ENCODE results near the gene FUZ. TPM values are rescaled to one million over a fixed set of nuclear protein-coding genes. Genes with fewer than 3 reads are reported as not detected.

Gene FUZ
- total and polyA plus RNA-seq, 2 experiments from 2014 or later = 19.5 to 20.4 TPM

DNA sequence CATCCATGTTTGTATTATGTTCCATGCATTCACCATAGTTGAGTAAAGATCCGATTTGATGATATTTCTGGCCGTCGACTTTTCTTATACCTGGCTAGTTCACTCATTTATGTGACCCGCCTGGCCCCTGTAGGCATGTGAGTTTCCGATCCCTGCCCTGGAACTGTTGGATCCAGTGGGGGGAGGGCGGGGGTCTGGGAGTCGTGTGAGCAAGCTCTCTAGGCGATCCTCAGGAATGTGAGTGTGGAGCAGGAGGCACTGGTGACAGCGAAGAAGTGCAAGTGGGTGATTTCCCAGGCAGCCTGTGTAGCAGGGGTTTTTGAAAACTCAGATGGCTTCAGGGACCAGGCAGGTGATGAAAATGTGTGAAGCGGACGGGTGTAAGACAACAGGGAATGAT is 27.2 kb upstream of the FUZ start:
- Histone ChIP-seq H2AFZ (no peak overlapping the region), H3K79me2 (no peaks in the 10 kb centered on the region), H3K9me3 (ENCODE audit: low read depth) (no peaks in the 10 kb centered on the region), H4K20me1 (ENCODE audit: insufficient read depth, poor library complexity, severe bottlenecking) (no peaks in the 10 kb centered on the region), H3K36me3 (replicated peaks; ENCODE audit: insufficient read depth, low read depth) (no peaks in the 10 kb centered on the region), H3K27ac (no peak overlapping the region), H3K4me2 (no peak overlapping the region), H3K9me2 (replicated peaks; ENCODE audit: insufficient read depth) (no peaks in the 10 kb centered on the region), H3K27me3 (no peaks in the 10 kb centered on the region), H3K4me3 (no peak overlapping the region), H3K4me1 (ENCODE audit: insufficient read depth) (no peaks in the 10 kb centered on the region)
- WGBS (ENCODE audit: low lambda C conversion rate, missing lambda C conversion rate) = 76% methylated on average over 11 of the region's 11 CpGs
- TF ChIP-seq, protein P1, sequence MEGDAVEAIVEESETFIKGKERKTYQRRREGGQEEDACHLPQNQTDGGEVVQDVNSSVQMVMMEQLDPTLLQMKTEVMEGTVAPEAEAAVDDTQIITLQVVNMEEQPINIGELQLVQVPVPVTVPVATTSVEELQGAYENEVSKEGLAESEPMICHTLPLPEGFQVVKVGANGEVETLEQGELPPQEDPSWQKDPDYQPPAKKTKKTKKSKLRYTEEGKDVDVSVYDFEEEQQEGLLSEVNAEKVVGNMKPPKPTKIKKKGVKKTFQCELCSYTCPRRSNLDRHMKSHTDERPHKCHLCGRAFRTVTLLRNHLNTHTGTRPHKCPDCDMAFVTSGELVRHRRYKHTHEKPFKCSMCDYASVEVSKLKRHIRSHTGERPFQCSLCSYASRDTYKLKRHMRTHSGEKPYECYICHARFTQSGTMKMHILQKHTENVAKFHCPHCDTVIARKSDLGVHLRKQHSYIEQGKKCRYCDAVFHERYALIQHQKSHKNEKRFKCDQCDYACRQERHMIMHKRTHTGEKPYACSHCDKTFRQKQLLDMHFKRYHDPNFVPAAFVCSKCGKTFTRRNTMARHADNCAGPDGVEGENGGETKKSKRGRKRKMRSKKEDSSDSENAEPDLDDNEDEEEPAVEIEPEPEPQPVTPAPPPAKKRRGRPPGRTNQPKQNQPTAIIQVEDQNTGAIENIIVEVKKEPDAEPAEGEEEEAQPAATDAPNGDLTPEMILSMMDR (IDR thresholded peaks at IDR 0.05; ENCODE audit: poor library complexity) = no peak
- no peak for TF ChIP-seq EZH2 (IDR thresholded peaks at IDR 0.05; ENCODE audit: borderline replicate concordance)
- TF ChIP-seq EZH2phosphoT487 (IDR thresholded peaks at IDR 0.05; ENCODE audit: low read depth, severe bottlenecking, unreplicated experiment) = no peak
- no peak for DNase-seq (ENCODE audit: low spot score)

DNA sequence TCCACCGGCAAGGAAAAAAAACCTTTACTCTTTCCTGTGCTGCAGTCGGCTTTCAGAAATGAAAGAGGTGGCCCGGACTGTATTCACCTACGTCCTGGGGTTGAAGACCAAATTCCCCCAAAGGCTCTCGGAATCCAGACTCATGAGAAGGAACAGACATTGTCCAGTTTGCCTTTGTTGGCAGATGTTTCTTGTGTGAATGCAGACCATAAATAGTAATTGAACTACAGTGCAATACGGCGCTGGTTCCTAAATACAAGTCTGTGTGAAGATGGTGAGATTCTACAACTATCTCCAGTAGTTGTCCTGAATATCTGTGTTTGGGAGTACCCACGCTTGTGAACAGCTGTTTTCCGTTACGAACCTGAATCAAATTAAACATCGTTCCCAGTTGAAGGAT is 26.6 kb upstream of the FUZ start:
- TF ChIP-seq EZH2phosphoT487 (IDR thresholded peaks at IDR 0.05; ENCODE audit: low read depth, severe bottlenecking, unreplicated experiment) = no peak
- TF ChIP-seq EZH2 (IDR thresholded peaks at IDR 0.05; ENCODE audit: borderline replicate concordance) = no peak
- TF ChIP-seq, protein P1 (IDR thresholded peaks at IDR 0.05; ENCODE audit: poor library complexity) = no peak
- H3K4me2 ChIP-seq = no peak overlapping the region
- no peak overlapping the region for H3K27ac ChIP-seq
- no peak overlapping the region for H2AFZ ChIP-seq
- H3K4me3 ChIP-seq = no peak overlapping the region
- H4K20me1 ChIP-seq (ENCODE audit: insufficient read depth, poor library complexity, severe bottlenecking) = no peaks in the 10 kb centered on the region
- H3K4me1 ChIP-seq (ENCODE audit: insufficient read depth) = no peaks in the 10 kb centered on the region
- no peaks in the 10 kb centered on the region for H3K9me3 ChIP-seq (ENCODE audit: low read depth)
- H3K9me2 ChIP-seq (replicated peaks; ENCODE audit: insufficient read depth) = no peaks in the 10 kb centered on the region
- H3K27me3 ChIP-seq = no peaks in the 10 kb centered on the region
- WGBS (ENCODE audit: low lambda C conversion rate, missing lambda C conversion rate) = 87% methylated on average over 11 of the region's 11 CpGs
- H3K79me2 ChIP-seq = no peaks in the 10 kb centered on the region
- no peaks in the 10 kb centered on the region for H3K36me3 ChIP-seq (replicated peaks; ENCODE audit: insufficient read depth, low read depth)
- no peak for DNase-seq (ENCODE audit: low spot score)

DNA sequence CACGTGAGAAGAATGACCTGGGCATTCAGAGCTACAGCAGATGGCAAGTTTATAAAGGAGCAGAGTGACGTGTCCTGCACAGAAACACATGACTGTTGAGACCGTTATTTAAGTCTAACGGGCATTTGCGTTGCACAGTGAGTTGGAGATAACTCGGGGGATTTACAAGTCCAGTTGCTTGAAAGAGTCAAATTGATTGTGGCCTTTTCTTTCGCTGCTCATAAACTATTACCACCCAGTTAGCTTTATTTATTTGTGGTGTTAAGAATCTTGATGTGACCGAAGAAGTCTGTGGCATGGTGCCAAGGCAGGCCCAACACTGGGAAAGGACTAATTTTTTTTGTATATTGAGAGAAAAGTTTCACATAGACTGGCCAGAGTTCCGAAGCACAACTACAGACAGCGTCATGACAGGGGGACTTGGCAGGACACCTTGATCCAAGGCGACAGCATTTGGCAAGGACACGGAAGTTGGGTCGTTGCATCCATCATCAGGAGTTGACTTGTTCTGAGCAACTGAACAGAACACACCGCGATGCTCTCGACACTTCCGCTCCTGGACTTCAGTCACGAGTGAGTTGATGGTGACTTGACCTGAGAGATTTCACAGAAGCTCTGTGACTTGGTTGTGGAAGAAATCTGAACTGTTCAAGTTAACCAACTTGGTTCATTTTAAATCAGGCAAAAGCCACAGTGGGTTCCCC is 25.9 kb upstream of the FUZ start:
- Histone ChIP-seq H3K27me3 (no peaks in the 10 kb centered on the region), H3K4me1 (ENCODE audit: insufficient read depth) (no peaks in the 10 kb centered on the region), H3K4me3 (no peak overlapping the region), H2AFZ (no peak overlapping the region), H3K79me2 (no peaks in the 10 kb centered on the region), H3K27ac (no peak overlapping the region), H3K4me2 (no peak overlapping the region), H3K36me3 (replicated peaks; ENCODE audit: insufficient read depth, low read depth) (no peaks in the 10 kb centered on the region), H3K9me2 (replicated peaks; ENCODE audit: insufficient read depth) (no peaks in the 10 kb centered on the region), H3K9me3 (ENCODE audit: low read depth) (no peaks in the 10 kb centered on the region), H4K20me1 (ENCODE audit: insufficient read depth, poor library complexity, severe bottlenecking) (no peaks in the 10 kb centered on the region)
- WGBS (ENCODE audit: low lambda C conversion rate, missing lambda C conversion rate) = 90% methylated on average over 18 of the region's 18 CpGs
- TF ChIP-seq, protein P1 (IDR thresholded peaks at IDR 0.05; ENCODE audit: poor library complexity) = no peak
- no peak for TF ChIP-seq EZH2phosphoT487 (IDR thresholded peaks at IDR 0.05; ENCODE audit: low read depth, severe bottlenecking, unreplicated experiment)
- no peak for TF ChIP-seq EZH2 (IDR thresholded peaks at IDR 0.05; ENCODE audit: borderline replicate concordance)
- no peak for DNase-seq (ENCODE audit: low spot score)
